ENCODE measurements around the gene COMMD10.

GRCh38 chr5:116115163-116115562 is 30.3 kb downstream of the COMMD10 start:
- TF ChIP-seq, protein P1, sequence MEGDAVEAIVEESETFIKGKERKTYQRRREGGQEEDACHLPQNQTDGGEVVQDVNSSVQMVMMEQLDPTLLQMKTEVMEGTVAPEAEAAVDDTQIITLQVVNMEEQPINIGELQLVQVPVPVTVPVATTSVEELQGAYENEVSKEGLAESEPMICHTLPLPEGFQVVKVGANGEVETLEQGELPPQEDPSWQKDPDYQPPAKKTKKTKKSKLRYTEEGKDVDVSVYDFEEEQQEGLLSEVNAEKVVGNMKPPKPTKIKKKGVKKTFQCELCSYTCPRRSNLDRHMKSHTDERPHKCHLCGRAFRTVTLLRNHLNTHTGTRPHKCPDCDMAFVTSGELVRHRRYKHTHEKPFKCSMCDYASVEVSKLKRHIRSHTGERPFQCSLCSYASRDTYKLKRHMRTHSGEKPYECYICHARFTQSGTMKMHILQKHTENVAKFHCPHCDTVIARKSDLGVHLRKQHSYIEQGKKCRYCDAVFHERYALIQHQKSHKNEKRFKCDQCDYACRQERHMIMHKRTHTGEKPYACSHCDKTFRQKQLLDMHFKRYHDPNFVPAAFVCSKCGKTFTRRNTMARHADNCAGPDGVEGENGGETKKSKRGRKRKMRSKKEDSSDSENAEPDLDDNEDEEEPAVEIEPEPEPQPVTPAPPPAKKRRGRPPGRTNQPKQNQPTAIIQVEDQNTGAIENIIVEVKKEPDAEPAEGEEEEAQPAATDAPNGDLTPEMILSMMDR (conservative IDR thresholded peaks at IDR 0.05; ENCODE audit: low read depth, low read length) = no peak
- TF ChIP-seq NFE2L2 (IDR thresholded peaks at IDR 0.05; ENCODE audit: low read depth, low read length) = no peak
- TF ChIP-seq SMC3 (IDR thresholded peaks at IDR 0.05; ENCODE audit: low read depth, low read length) = no peak
- no peak for TF ChIP-seq MXI1 (IDR thresholded peaks at IDR 0.05; ENCODE audit: borderline replicate concordance, low read depth, low read length)
- no peak for TF ChIP-seq MAFK (IDR thresholded peaks at IDR 0.05; ENCODE audit: low read depth, low read length)

Measured in IMR-90 (cell line).